Measurements from ENCODE around the gene CGRRF1.
A peak's percentile ranks its signal among the peaks of the same experiment; 100 is the strongest.

Gene CGRRF1

DNA sequence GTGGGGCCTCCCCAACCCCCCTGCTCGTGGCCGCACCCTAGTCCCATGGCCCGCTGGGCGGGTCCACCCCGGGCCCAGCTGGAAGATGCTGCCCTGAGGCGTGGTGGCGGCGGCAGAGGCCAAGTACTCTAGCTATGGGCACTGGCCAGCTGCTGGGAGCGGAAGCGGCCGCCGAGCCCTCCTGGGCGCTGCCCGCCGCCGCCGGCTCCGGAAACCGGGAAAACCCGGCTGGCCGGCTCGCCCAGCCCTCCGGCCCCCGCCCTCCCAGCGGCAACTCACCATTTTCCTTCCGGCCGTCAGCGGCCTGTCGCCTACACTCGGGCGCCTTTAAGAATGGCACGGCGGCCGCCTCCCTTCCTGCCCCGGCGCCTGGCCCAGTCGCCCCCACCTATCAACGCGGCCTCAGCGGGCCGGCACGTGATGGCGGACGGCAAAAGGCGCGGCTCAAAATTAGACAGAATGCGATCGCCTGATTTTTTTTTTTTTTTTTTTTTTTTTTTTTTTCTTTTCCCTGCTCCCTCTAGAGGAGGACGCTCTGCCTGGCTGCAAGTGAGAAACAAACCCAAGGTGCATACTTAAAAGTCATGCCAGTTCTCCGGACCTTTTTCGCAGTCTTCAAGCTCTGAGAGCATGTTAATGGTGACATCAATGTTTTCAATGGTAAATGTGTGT lies 20.9 kb upstream of the CGRRF1 start, which contains the start of gene GMFB:
Gene GMFB, minus strand, starts transcription at position 335 of the 672 bp plus-strand sequence. Its CDS starts 53 bp downstream, at position 282.
- Histone ChIP-seq H3K4me2 (ENCODE audit: low read length) (peak within 1 kb of the TSS; percentile 88), H3K36me3 (ENCODE audit: control insufficient read depth, low read length) (peaks cover 14% of the 10 kb centered on the region), H3K27me3 (ENCODE audit: control insufficient read depth, low read length) (no peaks in the 10 kb centered on the region), H3K79me2 (ENCODE audit: control insufficient read depth, low read length) (peaks cover 63% of the 10 kb centered on the region), H3F3A (ENCODE audit: control insufficient read depth, insufficient read depth) (peaks cover 20% of the 10 kb centered on the region), H3K27ac (ENCODE audit: low read depth, low read length) (peak within 1 kb of the TSS; percentile 69), H3K9me2 (replicated peaks; ENCODE audit: control insufficient read depth, low read length) (no peaks in the 10 kb centered on the region), H3K9me3 (ENCODE audit: control insufficient read depth, insufficient read depth, low read length) (no peaks in the 10 kb centered on the region), H4K20me1 (ENCODE audit: control insufficient read depth, insufficient read depth, low read depth, low read length) (no peaks in the 10 kb centered on the region), H3K4me3 (ENCODE audit: low read length) (peak within 1 kb of the TSS; percentile 98), H3K4me1 (ENCODE audit: control insufficient read depth, low read length) (peaks cover 50% of the 10 kb centered on the region)
- TF ChIP-seq EZH2phosphoT487 (IDR thresholded peaks at IDR 0.05; ENCODE audit: borderline replicate concordance, low read length) = no peak
- TF ChIP-seq, protein P1, sequence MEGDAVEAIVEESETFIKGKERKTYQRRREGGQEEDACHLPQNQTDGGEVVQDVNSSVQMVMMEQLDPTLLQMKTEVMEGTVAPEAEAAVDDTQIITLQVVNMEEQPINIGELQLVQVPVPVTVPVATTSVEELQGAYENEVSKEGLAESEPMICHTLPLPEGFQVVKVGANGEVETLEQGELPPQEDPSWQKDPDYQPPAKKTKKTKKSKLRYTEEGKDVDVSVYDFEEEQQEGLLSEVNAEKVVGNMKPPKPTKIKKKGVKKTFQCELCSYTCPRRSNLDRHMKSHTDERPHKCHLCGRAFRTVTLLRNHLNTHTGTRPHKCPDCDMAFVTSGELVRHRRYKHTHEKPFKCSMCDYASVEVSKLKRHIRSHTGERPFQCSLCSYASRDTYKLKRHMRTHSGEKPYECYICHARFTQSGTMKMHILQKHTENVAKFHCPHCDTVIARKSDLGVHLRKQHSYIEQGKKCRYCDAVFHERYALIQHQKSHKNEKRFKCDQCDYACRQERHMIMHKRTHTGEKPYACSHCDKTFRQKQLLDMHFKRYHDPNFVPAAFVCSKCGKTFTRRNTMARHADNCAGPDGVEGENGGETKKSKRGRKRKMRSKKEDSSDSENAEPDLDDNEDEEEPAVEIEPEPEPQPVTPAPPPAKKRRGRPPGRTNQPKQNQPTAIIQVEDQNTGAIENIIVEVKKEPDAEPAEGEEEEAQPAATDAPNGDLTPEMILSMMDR (IDR thresholded peaks at IDR 0.05; ENCODE audit: low read depth, low read length, poor library complexity, severe bottlenecking) = peak; percentile 47

DNA sequence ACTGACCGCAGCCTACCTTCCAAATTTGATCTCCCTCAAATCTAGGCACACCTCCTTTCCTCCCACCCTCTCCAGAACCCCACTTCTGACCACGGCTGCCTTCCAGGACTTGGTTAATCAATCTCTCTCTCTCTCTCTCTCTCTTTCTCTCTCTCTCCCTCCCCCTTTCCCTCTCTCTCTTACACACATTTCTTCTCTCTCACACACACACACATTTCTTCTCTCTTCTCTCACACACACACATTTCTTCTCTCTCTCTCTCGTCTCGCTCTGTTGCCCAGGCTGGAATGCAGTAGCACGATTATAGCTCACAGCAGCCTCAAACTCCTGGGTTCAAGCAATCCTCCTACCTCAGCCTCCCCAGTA lies 20.4 kb upstream of the CGRRF1 start:
- Histone ChIP-seq H3K79me2 (ENCODE audit: control insufficient read depth, low read length) (peaks cover 58% of the 10 kb centered on the region), H3K27ac (ENCODE audit: low read depth, low read length) (peak overlapping the region; percentile 48), H3K4me3 (ENCODE audit: low read length) (peak overlapping the region; percentile 98), H3K9me3 (ENCODE audit: control insufficient read depth, insufficient read depth, low read length) (no peaks in the 10 kb centered on the region), H3K9me2 (replicated peaks; ENCODE audit: control insufficient read depth, low read length) (no peaks in the 10 kb centered on the region), H3K4me1 (ENCODE audit: control insufficient read depth, low read length) (peaks cover 46% of the 10 kb centered on the region), H3F3A (ENCODE audit: control insufficient read depth, insufficient read depth) (peaks cover 15% of the 10 kb centered on the region), H3K27me3 (ENCODE audit: control insufficient read depth, low read length) (no peaks in the 10 kb centered on the region), H3K4me2 (ENCODE audit: low read length) (peak overlapping the region; percentile 88), H3K36me3 (ENCODE audit: control insufficient read depth, low read length) (peaks cover 13% of the 10 kb centered on the region), H4K20me1 (ENCODE audit: control insufficient read depth, insufficient read depth, low read depth, low read length) (no peaks in the 10 kb centered on the region)
- TF ChIP-seq EZH2phosphoT487 (IDR thresholded peaks at IDR 0.05; ENCODE audit: borderline replicate concordance, low read length) = no peak
- TF ChIP-seq, protein P1 (IDR thresholded peaks at IDR 0.05; ENCODE audit: low read depth, low read length, poor library complexity, severe bottlenecking) = no peak

DNA sequence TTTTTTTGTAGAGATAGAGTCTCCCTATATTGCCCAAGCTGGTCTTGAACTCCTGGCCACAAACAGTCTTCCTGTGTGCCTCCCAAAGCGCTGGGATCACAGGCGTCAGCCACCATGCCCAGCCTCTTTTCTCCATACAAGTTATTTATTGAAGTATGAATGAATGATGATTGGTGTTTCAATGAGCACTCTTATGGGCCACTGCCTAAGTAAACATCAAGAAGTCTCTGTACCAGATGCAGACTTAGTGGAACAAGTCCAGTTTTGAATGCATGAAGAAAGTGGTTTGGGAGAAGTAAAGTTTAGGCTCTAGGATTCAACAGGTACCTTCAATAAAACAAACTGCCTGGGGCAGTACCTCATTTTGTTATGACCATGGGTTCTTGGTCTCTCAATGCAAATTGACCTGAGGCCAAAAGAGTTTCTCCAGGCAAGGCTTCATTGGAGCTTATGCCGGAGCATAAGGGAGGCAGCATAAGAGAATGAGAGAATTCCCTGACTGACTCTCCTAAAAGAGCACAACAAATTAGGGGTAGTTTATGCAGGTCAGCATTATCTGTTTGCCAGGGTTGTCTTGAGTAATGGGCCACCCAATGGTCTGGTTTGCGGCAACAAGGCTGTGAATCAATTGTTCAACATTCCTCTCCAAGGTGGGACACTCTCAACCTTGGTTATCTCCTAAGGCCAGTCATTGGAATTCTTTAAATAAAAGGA lies 19.8 kb upstream of the CGRRF1 start:
- H3K4me2 ChIP-seq (ENCODE audit: low read length) = peak overlapping the region; percentile 88
- H3K27me3 ChIP-seq (ENCODE audit: control insufficient read depth, low read length) = no peaks in the 10 kb centered on the region
- H3K9me3 ChIP-seq (ENCODE audit: control insufficient read depth, insufficient read depth, low read length) = no peaks in the 10 kb centered on the region
- TF ChIP-seq, protein P1 (IDR thresholded peaks at IDR 0.05; ENCODE audit: low read depth, low read length, poor library complexity, severe bottlenecking) = no peak
- no peak for TF ChIP-seq EZH2phosphoT487 (IDR thresholded peaks at IDR 0.05; ENCODE audit: borderline replicate concordance, low read length)
- peaks cover 13% of the 10 kb centered on the region for H3F3A ChIP-seq (ENCODE audit: control insufficient read depth, insufficient read depth)
- peaks cover 40% of the 10 kb centered on the region for H3K4me1 ChIP-seq (ENCODE audit: control insufficient read depth, low read length)
- peak overlapping the region; percentile 98 for H3K4me3 ChIP-seq (ENCODE audit: low read length)
- H3K36me3 ChIP-seq (ENCODE audit: control insufficient read depth, low read length) = peaks cover 13% of the 10 kb centered on the region
- H3K27ac ChIP-seq (ENCODE audit: low read depth, low read length) = peak overlapping the region; percentile 48; the same call in 1 of the 2 replicates
- no peaks in the 10 kb centered on the region for H3K9me2 ChIP-seq (replicated peaks; ENCODE audit: control insufficient read depth, low read length)
- no peaks in the 10 kb centered on the region for H4K20me1 ChIP-seq (ENCODE audit: control insufficient read depth, insufficient read depth, low read depth, low read length)
- H3K79me2 ChIP-seq (ENCODE audit: control insufficient read depth, low read length) = peaks cover 52% of the 10 kb centered on the region
